NOMO-1 treated with DMSO at 0.1 percent for 48 hours (cell line): ENCODE results near the gene SLC25A6.
"Not testable (repeated sequence)": the region's sequence is repeated elsewhere in the genome, so short reads cannot be mapped to it uniquely, and the experiment has no call there.

ENCODE experiments used
- DNase-seq: peaks from one replicate; lab custom pipeline; 2025; ENCODE audit not compliant: unreplicated experiment; lab: John Stamatoyannopoulos, UW

SLC25A6 gene

DNA sequence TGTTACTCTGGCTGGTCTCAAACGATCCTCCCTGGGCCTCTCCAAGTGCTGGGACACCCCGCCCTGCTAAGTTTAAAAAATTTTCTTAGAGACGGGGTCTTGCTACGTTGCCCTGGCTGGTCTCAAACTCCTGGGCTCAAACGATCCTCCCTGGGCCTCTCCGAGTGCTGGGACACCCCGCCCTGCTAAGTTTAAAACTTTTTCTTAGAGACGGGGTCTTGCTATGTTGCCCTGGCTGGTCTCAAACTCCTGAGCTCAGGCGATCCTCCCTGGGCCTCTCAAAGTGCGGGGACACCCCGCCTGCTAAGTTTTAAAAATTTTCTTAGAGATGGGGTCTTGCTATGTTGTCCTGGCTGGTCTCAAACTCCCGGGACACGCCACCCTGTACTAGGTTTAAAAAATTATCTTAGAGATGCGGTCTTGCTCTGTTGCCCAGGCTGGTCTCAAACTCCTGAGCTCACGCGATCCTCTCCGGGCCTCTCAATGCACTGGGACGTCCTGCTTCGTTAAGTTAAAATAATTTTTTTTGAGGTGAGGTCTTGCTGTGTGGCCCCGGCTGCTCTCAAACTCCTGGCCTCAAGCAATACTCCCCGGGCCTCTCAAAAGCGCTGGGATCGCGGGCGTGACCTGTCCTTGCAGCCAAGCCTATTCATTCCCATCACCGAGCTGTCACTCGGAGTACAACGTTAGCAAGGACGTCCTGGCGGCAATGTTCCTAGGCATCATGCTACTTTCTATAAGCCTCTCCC, 1.1 kb downstream of the SLC25A6 start:
- no peak for DNase-seq

DNA sequence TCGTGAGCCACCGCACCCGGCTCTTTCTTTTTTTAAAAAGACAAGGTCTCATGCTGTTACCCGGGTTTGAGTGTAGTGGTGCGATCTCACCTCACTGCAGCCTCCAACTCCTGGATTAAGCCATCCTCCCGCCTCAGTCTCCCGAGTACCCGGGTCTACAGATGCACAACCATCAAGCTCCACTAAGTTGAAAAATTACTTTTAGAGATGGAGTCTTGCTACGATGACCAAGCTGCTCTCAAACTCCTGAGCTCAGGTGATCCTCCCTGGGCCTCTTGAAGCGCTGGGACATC, 2.0 kb downstream of the SLC25A6 start:
- no peak for DNase-seq

DNA sequence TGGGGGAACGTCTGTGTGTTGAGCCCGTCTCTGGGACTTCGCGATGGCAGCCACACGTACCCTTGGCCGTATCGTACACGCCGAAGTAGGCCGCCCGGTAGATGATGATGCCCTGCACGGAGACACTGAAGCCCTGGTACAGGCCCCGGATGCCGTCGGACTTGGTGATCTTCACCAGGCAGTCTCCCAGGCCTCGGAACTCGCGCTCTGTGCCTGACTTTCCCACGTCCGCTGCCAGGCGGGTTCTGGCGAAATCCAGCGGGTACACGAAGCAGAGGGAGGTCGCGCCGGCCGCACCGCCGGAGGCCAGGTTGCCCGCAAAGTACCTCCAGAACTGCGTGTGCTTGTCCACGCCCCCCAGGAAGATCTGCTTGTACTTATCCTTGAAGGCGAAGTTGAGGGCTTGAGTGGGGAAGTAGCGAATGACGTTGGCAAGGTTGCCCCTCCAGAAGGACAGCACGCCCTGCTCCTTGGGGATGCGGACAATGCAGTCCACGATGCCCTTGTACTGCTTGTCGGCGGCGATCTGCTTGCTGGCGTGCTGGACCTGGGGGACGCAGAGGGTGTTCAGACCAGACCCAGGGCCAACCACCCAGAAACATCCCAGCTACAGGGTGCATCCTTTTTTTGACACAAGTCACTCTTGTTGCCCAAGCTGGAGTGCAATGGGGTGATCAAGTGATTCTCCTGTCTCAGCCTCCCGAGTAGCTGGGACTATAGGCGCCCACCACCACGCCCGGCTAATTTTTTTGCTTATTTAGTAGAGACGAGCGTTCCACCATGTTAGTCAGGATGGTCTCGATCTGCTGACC, 2.5 kb downstream of the SLC25A6 start:
- DNase-seq = no peak

DNA sequence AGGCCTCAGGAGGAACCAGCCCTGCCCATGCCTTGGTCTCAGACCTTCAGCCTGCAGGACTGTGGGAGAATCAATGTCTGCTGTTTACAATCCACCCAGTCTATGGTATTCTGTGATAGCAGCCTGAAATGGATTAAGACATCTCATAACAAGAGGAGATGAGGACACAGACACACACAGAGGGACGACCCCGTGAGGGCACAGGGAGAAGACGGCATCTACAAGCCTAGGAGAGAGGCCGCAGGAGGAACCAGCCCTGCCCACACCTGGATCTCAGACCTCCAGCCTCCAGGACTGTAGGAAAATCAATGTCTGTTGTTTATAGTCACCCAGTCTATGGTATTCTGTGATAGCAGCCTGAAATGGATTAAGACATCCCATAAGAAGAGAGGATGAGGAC, 3.3 kb downstream of the SLC25A6 start:
- DNase-seq = no peak

DNA sequence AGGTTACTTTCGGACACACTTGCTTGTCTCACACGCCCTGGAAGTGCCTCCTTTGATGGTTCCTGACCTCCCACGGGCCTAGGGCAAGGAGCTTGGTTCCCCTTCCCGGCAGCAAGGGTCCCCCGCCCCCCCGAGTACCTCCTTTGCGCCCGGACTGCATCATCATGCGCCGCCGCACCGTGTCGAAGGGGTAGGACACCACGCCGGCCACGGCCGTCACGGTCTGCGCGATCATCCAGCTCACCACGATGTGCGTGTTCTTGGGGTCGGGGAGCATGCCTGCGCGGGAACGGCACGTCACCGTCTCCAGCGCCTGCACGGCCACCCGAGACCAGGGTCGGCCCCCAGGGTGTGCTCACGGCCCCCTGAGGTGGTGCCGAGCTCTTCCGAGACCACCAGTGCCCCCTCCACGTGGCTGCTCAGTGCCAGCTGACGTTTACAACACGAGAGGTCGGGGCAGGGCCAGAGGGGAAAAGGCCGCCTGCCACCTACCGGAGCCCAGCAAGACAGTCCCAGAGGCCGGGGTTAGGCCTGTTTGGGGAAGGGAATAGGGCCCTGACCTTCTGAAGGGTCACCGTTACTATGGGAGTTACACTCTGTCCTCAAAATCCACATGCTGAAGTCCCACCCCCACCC, 4.7 kb downstream of the SLC25A6 start:
- DNase-seq = no peak

DNA sequence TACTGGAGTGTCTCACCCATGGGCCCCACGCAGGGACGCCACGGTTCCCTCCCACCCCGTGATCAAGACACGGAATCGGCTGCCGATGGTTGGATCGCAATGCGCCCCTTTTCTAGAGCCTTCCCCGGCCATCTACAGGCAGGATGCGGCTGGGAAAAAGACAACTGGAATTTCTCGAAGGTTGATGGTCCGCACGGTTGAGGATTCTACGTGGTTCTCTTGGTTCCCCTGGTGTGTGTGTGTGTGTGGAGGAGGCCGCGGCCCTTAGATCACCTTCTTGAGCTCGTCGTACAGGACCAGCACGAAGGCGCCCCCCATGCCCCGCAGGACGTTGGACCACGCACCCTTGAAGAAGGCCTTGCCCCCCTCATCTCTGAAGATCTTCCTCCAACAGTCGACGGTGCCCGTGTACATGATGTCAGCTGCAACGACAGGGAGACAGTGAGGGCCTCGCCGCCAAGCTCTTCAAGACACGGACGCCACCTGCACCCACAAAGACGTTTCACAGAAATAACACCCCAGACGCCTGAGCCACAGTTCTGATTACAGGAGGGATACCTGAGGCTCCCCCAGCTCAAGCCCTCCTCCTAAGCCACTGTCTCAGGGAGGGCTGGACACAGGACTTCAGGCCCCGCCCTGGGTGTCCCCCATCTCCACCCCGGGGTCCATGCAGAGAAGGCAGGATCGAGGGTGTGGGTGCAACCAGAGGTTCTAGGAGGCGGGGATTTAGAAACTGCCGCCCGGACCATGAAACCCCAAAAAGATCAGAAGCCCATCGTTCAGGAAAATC, 5.4 kb downstream of the SLC25A6 start:
- no peak for DNase-seq

DNA sequence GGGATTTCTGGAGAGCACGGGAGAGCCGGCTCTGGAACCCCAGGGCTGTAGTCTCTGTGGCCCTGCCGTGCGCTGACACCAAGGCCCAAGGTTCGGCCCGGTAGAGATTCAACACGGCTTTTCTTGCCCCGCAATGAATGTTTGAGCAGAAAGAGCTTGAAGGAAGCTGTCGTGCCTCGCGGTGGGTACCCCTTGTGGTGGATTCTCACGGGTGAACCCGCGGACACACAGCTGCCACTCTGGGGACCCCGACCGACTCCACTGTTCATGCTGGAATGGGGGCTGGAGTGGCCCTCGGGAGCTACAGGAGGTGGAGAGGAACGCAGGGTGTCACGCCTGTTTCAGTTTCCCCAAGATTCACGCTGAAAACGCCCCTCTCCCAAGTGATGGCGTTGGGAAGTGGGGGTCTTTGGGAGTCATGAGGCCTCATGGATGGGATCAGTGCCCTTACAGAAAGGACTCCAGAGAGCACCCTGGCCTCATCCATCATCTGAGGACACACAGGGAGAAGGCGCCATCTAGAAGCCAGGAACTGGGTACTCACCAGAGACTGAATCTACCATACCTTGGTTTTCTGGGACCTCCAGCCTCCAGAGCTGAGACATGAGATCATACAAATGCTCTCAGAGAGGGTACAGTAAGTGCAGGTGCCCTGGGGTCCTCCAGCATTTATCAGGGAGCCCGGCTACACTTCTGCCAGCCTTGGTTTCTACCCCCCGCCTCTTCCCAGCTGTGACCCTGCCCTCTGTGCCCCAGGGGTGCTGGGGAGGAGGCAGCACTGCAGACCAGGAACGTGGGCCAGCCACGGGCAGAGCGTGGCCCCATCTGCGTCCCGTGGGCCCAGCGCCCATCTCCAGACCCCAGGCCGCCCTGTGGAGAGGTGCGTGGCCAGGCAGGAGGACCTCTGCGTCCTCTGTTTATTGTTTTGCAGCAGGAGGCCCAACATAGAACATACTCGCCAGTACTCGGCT, 6.4 kb downstream of the SLC25A6 start:
- DNase-seq = no peak

DNA sequence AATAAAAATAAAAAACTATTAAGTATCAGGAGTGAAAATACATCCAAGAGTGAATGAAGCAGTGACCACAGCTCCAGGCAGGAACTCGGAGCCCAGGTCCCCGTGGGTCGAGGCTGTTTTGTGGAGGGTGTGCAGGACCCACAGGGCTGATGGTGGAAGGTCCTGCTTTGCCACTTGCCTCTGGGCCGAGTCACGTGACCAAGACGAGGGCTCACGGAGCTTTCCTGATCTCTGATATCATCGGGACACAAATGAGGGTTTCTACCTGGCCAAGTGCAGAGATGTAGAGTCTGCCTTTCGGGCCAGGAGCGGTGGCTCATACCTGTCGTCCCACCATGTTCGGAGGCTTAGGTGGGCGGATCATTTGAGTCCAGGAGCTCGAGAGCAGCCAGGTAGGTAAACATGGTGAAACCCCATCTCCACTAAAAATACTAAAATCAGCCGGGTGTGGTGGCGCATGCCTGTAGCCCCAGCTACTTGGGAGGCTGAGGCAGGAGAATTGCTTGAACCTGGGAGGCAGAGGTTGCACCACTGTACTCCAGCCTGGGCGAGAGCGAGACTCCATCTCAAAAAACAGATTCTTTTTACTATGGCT, 7.2 kb downstream of the SLC25A6 start:
- no peak for DNase-seq

DNA sequence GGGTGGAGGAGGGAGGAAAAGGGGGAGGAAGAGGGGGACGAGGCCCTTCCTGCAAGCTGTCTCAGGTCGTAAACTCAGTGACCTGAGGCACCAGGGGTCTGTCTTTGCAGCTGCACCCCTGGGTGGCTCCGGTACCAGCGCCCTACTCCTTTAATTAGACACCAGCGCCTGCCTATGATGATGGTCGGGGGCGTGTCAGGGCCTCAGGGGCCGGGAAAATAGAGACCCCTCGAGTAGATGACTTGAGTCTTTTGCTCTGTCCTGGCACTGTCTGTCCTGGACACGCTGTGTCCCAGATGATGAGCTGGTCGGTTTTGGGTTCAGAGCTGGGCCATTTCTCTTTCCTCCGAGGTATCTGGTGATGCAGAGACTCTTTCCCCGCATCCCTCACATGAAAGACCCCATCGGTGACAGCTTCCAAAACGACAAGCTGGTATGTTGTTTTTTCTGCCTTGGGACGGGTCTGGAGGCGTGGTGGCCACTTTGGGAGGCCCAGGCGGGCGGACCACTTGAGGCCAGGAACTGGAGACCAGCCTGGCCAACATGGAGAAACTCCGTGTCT, 11.2 kb downstream of the SLC25A6 start:
- no peak for DNase-seq

DNA sequence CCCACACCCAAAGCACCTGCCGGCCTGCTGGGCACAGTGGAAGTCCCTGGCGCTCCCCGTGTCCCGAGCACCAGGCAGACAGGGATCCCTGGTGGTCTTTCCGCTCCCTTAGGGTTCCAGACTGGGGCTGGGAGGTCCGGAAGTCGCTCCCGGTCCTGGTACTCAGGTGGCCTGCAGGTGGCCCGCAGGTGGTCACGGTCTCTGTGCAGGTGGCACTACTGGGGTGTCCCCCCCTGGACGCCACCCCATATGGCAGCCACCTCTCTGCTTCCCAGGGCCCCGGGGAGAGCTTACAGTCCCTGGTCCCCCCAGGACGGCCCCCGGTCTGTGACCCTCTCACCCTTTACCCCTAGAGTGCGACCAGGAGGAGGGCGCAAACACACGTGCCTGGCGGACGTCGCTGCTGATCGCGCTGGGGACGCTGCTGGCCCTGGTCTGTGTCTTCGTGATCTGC, 13.6 kb downstream of the SLC25A6 start:
- no peak for DNase-seq

DNA sequence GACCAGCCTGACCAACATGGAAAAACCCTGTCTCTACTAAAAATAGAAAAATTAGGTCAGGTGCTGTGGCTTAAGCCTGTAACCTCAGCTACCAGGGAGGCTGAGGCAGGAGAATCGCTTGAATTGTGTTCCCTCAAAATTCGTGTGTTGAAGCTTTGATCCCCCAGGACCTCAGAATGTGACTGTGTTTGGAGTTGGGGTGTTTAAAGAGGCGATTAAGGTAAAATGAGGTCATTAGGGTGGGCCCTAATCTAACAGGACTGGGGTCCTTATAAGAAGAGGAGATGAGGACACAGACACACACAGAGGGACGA, 23.6 kb downstream of the SLC25A6 start:
- DNase-seq = no peak

DNA sequence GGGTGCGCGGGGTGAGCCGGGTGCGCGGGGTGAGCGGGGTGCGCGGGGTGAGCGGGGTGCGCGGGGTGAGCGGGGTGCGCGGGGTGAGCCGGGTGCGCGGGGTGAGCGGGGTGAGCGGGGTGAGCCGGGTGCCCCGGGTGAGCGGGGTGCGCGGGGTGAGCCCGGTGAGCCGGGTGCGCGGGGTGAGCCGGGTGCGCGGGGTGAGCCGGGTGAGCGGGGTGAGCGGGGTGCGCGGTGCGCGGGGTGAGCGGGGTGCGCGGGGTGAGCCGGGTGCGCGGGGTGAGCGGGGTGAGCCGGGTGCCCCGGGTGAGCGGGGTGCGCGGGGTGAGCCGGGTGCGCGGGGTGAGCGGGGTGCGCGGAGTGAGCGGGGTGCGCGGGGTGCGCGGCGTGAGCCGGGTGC, 25.6 kb downstream of the SLC25A6 start:
- not testable (repeated sequence) for DNase-seq

DNA sequence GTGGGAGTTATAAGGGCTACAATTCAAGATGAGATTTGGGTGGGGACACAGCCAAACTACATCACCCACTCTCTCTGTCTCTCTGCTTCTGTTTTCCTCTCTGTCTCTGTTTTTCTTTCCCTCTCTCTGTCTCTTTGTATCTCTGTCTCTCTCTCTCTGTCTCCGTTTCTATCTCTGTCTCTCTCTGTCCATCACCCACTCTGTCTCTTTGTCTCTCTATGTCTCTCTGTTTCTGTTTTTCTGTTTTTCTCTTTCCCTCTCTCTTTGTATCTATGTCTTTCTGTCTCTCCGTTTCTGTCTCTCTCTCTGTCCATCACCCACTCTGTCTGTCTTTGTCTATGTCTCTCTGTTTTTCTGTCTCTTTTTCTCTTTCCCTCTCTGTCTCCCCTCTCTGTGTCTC, 30.0 kb downstream of the SLC25A6 start:
- no peak for DNase-seq

DNA sequence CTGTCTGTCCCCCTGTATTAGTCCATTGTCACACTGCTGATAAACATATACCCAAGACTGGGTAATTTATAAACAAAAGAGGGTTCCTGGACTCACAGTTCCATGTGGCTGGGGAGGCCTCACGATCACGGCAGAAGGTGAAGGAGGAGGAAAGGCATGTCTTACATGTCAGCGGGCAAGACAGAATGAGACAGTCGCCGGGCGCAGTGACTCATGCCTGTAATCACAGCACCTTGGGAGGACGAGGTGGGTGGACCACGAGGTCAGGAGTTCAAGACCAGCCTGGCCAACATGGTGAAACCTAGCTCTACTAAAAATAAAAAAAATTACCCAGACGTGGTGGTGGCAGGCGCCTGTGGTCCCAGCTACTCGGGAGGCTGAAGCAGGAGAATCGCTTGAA, 30.6 kb downstream of the SLC25A6 start:
- DNase-seq = no peak

DNA sequence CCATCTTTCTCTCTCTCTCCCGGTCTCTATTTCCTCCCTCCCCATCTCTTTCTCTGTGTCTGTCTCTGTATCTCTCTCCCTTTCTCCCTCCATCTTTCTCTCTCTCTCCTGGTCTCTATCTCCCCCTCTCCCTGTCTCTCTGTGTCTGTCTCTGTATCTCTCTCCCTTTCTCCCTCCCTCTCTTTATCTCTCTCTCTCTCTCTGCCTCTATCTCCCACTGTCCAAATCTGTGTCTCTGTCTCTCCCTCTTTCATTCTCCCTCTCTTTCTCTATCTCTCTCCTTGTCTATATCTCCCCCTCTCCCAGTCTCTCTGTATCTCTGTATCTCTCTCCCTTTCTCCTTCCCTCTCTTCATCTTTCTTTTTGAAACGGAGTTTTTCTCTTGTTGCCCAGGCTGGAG, 31.7 kb downstream of the SLC25A6 start:
- DNase-seq = no peak

DNA sequence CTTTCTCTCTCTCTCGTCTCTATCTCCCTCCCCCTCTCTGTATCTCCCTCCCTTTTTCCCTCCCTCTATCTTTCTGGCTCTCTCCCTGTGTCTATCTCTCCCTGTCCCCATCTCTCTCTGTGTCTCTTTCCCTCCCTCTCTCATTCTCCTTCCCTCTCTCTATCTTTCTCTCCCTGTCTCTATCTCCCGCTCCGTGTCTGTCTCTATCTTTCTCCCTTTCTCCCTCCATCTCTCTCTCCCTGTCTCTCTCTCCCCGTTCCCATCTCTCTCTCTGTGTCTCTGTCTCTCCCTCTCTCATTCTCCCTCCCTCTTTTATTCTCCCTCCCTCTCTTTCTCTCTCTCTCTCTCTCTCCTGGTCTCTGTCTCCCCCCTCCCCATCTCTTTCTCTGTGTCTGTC, 32.4 kb downstream of the SLC25A6 start:
- DNase-seq = no peak

DNA sequence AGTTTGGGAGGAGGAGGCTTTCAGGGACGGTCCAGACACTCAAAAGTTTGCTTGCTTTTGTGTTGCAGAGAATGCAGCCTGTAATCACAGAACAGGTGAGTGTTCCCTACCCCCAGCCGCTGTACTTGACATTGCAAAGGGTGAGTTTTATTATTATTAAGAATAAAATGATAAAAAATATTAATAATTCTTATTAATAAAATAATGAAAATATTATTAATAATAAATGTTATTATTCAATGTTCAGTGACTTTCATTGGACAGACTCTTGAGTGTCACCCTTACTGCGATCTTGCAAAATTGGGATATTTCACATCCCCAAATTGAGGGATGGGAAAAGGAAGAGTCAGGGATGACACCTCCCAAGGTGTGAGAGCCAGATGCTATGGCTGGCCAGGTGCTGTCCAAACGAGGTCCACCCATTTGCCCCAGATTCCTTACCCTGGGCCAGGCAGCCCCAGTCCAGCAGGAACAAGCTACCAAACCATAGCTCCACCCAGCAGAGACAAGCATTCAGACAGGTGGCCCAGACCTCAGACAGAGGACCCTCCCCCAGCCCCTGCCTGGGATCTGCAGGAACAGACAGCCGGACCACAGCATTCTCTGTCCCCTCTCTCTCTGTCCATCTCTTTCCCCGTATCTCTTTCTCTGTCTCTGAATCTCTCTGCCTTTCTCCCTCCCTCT, 33.0 kb downstream of the SLC25A6 start:
- no peak for DNase-seq

DNA sequence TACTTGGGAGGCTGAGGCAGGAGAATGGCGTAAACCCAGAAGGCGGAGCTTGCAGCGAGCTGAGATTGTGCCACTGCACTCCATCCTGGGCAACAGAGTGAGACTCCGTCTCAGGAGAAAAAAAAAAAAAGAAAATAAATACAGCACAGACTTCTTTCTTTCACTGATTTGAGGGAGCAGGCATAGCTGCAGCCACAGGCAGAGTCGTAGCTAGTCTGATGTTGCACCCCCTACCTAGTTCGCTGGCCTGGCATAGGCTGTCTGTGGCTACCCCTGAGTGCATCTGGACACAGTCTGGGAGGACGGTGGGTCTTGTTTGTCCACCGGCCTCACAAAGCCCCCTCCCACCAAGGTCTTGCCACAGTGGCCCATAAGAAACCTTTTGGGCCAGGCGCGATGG, 33.9 kb downstream of the SLC25A6 start:
- no peak for DNase-seq
